Endothelial cell of umbilical vein (primary cell): ENCODE measurements around the gene NPY2R. TPM values are rescaled to one million over a fixed set of nuclear protein-coding genes. Genes with fewer than 3 reads are reported as not detected.

Experiments used
- BruUV-seq: library from RNA; stranded (reverse); fragments of 400-500 nt; replicated peaks from 2 replicates; lab custom pipeline; 2021; lab: Mats Ljungman, UMichigan
- CTCF ChIA-PET: fragments of 300-600, 350-600 bp; sonication (Branson Sonifier 250); formaldehyde crosslinking; loops from one replicate; lab custom pipeline; 2021; ENCODE audit warnings: antibody characterized with exemption, inconsistent platforms; lab: Charles Lee
- POLR2A ChIA-PET: fragments of 300-600, 350-600 bp; sonication (Branson Sonifier 250); formaldehyde crosslinking; loops from one replicate; lab custom pipeline; 2021; ENCODE audit warnings: antibody characterized with exemption, inconsistent platforms; lab: Charles Lee
- DNase-seq: peaks from one replicate; pipeline ENCODE4 v3.0.0-alpha.2; 2011; ENCODE audit warnings: low read depth, low spot score
- FAIRE-seq: peaks from 2 replicates; lab custom pipeline; 2011; peaks lifted over from hg19 to GRCh38; lab: Jason Lieb, UNC
- H2AFZ ChIP-seq: 2 replicates; pipeline ENCODE4 v1.6.0; 2012; ENCODE audit warnings: low read depth, low read length, control low read depth, inconsistent platforms
- H3K27ac ChIP-seq: 2 replicates; pipeline ENCODE4 v1.5.1; 2011; ENCODE audit warnings: low read depth, mild to moderate bottlenecking, control low read depth, low read length, moderate library complexity; ENCODE audit not compliant: insufficient read depth
- H3K27me3 ChIP-seq, 2 experiments: 2 replicates each; pipeline versions ENCODE4 v1.6.0 to v1.6.1; 2011; ENCODE audit warnings: low read length in 2 of 2, mixed read lengths in 1 of 2; ENCODE audit not compliant: control insufficient read depth in 2 of 2, insufficient read depth in 2 of 2
- H3K36me3 ChIP-seq, 2 experiments: 2 replicates in 1 of 2; 3 replicates in 1 of 2; pipeline ENCODE4 v1.5.1; 2011; ENCODE audit warnings: low read length in 2 of 2, mild to moderate bottlenecking in 1 of 2, moderate library complexity in 1 of 2; ENCODE audit not compliant: control insufficient read depth in 2 of 2, insufficient read depth in 2 of 2; ENCODE audit errors: extremely low read depth in 1 of 2
- H3K4me1 ChIP-seq: 3 replicates; pipeline ENCODE4 v1.5.1; 2011; ENCODE audit warnings: mild to moderate bottlenecking, low read length; ENCODE audit not compliant: control insufficient read depth, insufficient read depth; ENCODE audit errors: extremely low read depth
- H3K4me2 ChIP-seq: 2 replicates; pipeline ENCODE4 v1.6.1; 2011; ENCODE audit warnings: low read length, control low read depth, mixed read lengths; ENCODE audit not compliant: insufficient read depth
- H3K4me3 ChIP-seq, 3 experiments: fragments of 200-600 bp in 1 of 3; sonication (generic), shearing (Covaris generic) in 1 of 3; replicated peaks in 1 of 3; 2 replicates each; pipeline ENCODE4 v1.5.1; 2011 to 2016; ENCODE audit warnings: control low read depth in 3 of 3, low read length in 3 of 3, mild to moderate bottlenecking in 2 of 3, inconsistent platforms in 1 of 3, low read depth in 1 of 3, moderate library complexity in 1 of 3; ENCODE audit not compliant: insufficient read depth in 1 of 3
- H3K79me2 ChIP-seq: 2 replicates; pipeline ENCODE4 v1.6.0; 2012; ENCODE audit warnings: low read length, inconsistent platforms; ENCODE audit not compliant: control insufficient read depth, insufficient read depth
- H3K9ac ChIP-seq: replicated peaks from 2 replicates; pipeline ENCODE3; 2011; ENCODE audit warnings: low read length, control low read depth; ENCODE audit not compliant: insufficient read depth; ENCODE audit errors: extremely low read depth
- H3K9me1 ChIP-seq: replicated peaks from 3 replicates; pipeline ENCODE4 v1.6.0; 2011; ENCODE audit warnings: mild to moderate bottlenecking, low read length; ENCODE audit not compliant: control insufficient read depth, insufficient read depth; ENCODE audit errors: extremely low read depth
- H3K9me3 ChIP-seq: replicated peaks from 2 replicates; pipeline ENCODE4 v1.5.1; 2012; ENCODE audit warnings: low read length, inconsistent platforms; ENCODE audit not compliant: control insufficient read depth, insufficient read depth
- H4K20me1 ChIP-seq: replicated peaks from 2 replicates; pipeline ENCODE3; 2011; ENCODE audit warnings: mild to moderate bottlenecking, low read length; ENCODE audit not compliant: control insufficient read depth, insufficient read depth; ENCODE audit errors: extremely low read depth
- EZH2 ChIP-seq: IDR thresholded peaks from 2 replicates; pipeline ENCODE4 v1.6.1; 2012; ENCODE audit warnings: borderline replicate concordance, low read depth, mild to moderate bottlenecking, moderate library complexity, low read length, inconsistent platforms; ENCODE audit not compliant: severe bottlenecking
- FOS ChIP-seq: IDR thresholded peaks from 2 replicates; pipeline ENCODE4 v1.6.1; 2011; ENCODE audit warnings: mild to moderate bottlenecking, low read length, moderate library complexity, borderline replicate concordance; ENCODE audit not compliant: insufficient read depth
- GATA2 ChIP-seq: IDR thresholded peaks from 2 replicates; pipeline ENCODE4 v1.7.0; 2011; ENCODE audit warnings: low read depth, mild to moderate bottlenecking, moderate library complexity, mixed read lengths, low read length; ENCODE audit not compliant: insufficient read length, insufficient read depth
- JUN ChIP-seq: IDR thresholded peaks from 2 replicates; pipeline ENCODE4 v1.6.1; 2011; ENCODE audit warnings: borderline replicate concordance, low read depth; ENCODE audit not compliant: insufficient read length, insufficient read depth
- MYC ChIP-seq: IDR thresholded peaks from one replicate; pipeline ENCODE4 v1.6.1; 2011; ENCODE audit warnings: mild to moderate bottlenecking, low read depth, low read length
- POLR2A ChIP-seq: IDR thresholded peaks from 2 replicates; pipeline ENCODE4 v1.6.1; 2012; ENCODE audit warnings: low read depth, mild to moderate bottlenecking, control low read depth, low read length
- POLR2AphosphoS5 ChIP-seq: IDR thresholded peaks from 2 replicates; pipeline ENCODE4 v1.6.1; 2012; ENCODE audit warnings: low read depth, mild to moderate bottlenecking, control low read depth, low read length, moderate library complexity; ENCODE audit not compliant: insufficient read depth
- dilution Hi-C: fragments of 300-500 bp; cut with MboI; formaldehyde crosslinking; loops from one replicate; pipeline ENCODE4 v1.15.0; 2019; ENCODE audit warnings: low sequenced_read_pairs; ENCODE audit not compliant: extremely low pct_ligation_motif_present
- intact Hi-C: fragments of 100-400 bp; cut with micrococcal nuclease; formaldehyde crosslinking; loops from one replicate; pipeline ENCODE4 v1.10.0; 2022
- polyA plus RNA-seq, 4 experiments: library from polyadenylated mRNA; depleted of rRNA in 3 of 4; stranded (reverse) in 3 of 4; unstranded in 1 of 4; fragments of >200 nt; gene quantifications; 2 replicates each; pipeline versions ENCODE4 v1.2.1 to v1.2.3, GENCODE V29; 2011 to 2012; ENCODE audit warnings: missing spikeins in 1 of 4
- total RNA-seq: library from RNA; stranded (reverse); gene quantifications from 2 replicates; pipeline ENCODE4 v1.2.3, GENCODE V29; 2021
- TF ChIP-seq, protein P1 (sequence below): IDR thresholded peaks from 2 replicates; pipeline ENCODE4 v1.6.1; 2011; ENCODE audit not compliant: insufficient read depth, insufficient read length
- TF ChIP-seq, protein P2 (sequence below), 2 donors: IDR thresholded peaks; 1 replicate in 1 of 2; 2 replicates in 1 of 2; pipeline ENCODE4 v1.5.1; 2011; ENCODE audit warnings: low read length in 2 of 2, mild to moderate bottlenecking in 2 of 2, moderate library complexity in 2 of 2, control low read depth in 1 of 2, inconsistent platforms in 1 of 2, low read depth in 1 of 2; ENCODE audit not compliant: insufficient read depth in 1 of 2; ENCODE audit errors: extremely low read depth in 1 of 2

NPY2R gene
- total and polyA plus RNA-seq, 2 donors (not counting 3 experiments of a cell fraction or from before 2014, with no cell fraction given) = not detected

DNA sequence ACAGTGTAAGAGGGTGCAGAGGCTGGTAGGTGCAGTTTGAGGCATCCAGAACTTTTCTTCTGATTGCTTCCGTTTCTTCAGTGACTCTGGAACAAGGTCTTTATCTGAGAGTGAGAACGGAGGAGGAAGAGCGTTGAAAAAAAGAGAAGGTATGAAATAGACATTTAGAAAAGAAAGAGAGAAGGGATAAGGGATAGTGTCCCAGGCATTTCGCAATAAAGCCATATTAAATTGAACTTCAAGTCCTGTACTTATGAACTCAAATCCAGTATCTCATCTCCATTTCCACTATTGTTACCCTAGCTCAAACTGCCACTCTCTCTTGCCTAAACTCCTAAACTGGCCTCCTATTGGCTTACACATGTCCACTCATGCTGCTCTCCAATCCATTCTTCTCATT is 36.7 kb downstream of the NPY2R start:
- no peaks in the 10 kb centered on the region for H3K9me3 ChIP-seq
- H2AFZ ChIP-seq = no peak overlapping the region
- POLR2A ChIA-PET = no interaction called here
- H3K36me3 ChIP-seq = no peaks in the 10 kb centered on the region
- no peaks in the 10 kb centered on the region for H4K20me1 ChIP-seq
- intact Hi-C loops = no loop called here
- H3K4me1 ChIP-seq = no peaks in the 10 kb centered on the region
- CTCF ChIA-PET = no interaction called here
- H3K9me1 ChIP-seq = no peaks in the 10 kb centered on the region
- no TSS peak for BruUV-seq
- H3K79me2 ChIP-seq = no peaks in the 10 kb centered on the region
- H3K27ac ChIP-seq = no peak overlapping the region
- no peak overlapping the region for H3K9ac ChIP-seq
- DNase-seq (no peak), FAIRE-seq (no peak)
- H3K4me3 ChIP-seq = no peak overlapping the region
- dilution Hi-C loops = no loop called here
- TF ChIP-seq FOS (no peak), MYC (no peak), POLR2AphosphoS5 (no peak), POLR2A (no peak), EZH2 (no peak), JUN (no peak), GATA2 (no peak)
- TF ChIP-seq, protein P1, sequence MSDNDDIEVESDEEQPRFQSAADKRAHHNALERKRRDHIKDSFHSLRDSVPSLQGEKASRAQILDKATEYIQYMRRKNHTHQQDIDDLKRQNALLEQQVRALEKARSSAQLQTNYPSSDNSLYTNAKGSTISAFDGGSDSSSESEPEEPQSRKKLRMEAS = no peak
- TF ChIP-seq, protein P2, sequence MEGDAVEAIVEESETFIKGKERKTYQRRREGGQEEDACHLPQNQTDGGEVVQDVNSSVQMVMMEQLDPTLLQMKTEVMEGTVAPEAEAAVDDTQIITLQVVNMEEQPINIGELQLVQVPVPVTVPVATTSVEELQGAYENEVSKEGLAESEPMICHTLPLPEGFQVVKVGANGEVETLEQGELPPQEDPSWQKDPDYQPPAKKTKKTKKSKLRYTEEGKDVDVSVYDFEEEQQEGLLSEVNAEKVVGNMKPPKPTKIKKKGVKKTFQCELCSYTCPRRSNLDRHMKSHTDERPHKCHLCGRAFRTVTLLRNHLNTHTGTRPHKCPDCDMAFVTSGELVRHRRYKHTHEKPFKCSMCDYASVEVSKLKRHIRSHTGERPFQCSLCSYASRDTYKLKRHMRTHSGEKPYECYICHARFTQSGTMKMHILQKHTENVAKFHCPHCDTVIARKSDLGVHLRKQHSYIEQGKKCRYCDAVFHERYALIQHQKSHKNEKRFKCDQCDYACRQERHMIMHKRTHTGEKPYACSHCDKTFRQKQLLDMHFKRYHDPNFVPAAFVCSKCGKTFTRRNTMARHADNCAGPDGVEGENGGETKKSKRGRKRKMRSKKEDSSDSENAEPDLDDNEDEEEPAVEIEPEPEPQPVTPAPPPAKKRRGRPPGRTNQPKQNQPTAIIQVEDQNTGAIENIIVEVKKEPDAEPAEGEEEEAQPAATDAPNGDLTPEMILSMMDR (IDR thresholded peaks at IDR 0.05; ENCODE audit: extremely low read depth in 1 of 2, insufficient read depth in 1 of 2, low read depth in 1 of 2, low read length in 2 of 2) = no peak
- H3K27me3 ChIP-seq = no peaks in the 10 kb centered on the region
- H3K4me2 ChIP-seq = no peak overlapping the region
